ENCODE measurements around the gene FHOD3. TPM values are rescaled to one million over a fixed set of nuclear protein-coding genes. Genes with fewer than 3 reads are reported as not detected.

The FHOD3 gene
- total and polyA plus RNA-seq, 2 of the 8 experiments (the other 6 are each of a cell fraction or from before 2014, with no cell fraction given), result 9.7 to 10.5 TPM

- no peak overlapping the region for H4K5ac ChIP-seq (ENCODE audit: insufficient read length, low read depth, low read length)
- H2BK5ac ChIP-seq (ENCODE audit: low read depth, low read length), result no peak overlapping the region
- H3K9ac ChIP-seq (replicated peaks in 1 of 4; ENCODE audit: extremely low read depth in 1 of 4, low read depth in 3 of 4, low read length in 3 of 4), result no peak overlapping the region
- no peak overlapping the region for H3K4me3 ChIP-seq (ENCODE audit: extremely low read depth in 1 of 4, insufficient read depth in 2 of 4, low read depth in 3 of 4, low read length in 4 of 4)
- no peak overlapping the region for H3K14ac ChIP-seq (ENCODE audit: insufficient read length)
- no peak overlapping the region for H3K23ac ChIP-seq (ENCODE audit: insufficient read length)
- no peaks in the 10 kb centered on the region for H3K79me2 ChIP-seq (ENCODE audit: control insufficient read depth in 1 of 2, insufficient read depth in 2 of 2, low read length in 2 of 2)
- H3K18ac ChIP-seq (ENCODE audit: extremely low read depth, low read length), result no peak overlapping the region
- no peak overlapping the region for H2BK12ac ChIP-seq (ENCODE audit: low read depth, low read length)
- H3K4me2 ChIP-seq (ENCODE audit: insufficient read depth in 1 of 2, low read depth in 2 of 2, low read length in 2 of 2), result no peak overlapping the region
- H3K4me1 ChIP-seq (replicated peaks in 1 of 4; ENCODE audit: control insufficient read depth in 3 of 4, insufficient read depth in 4 of 4, low read length in 3 of 4), result no peaks in the 10 kb centered on the region
- no peaks in the 10 kb centered on the region for H4K20me1 ChIP-seq (replicated peaks in 1 of 2; ENCODE audit: control insufficient read depth in 1 of 2, insufficient read depth in 2 of 2, low read length in 2 of 2)
- no peak overlapping the region for H2BK20ac ChIP-seq (ENCODE audit: low read length)
- H4K8ac ChIP-seq (ENCODE audit: extremely low read depth, insufficient read depth, low read length), result peak overlapping the region; percentile 35; the same call in 1 of the 2 replicates
- H2AK5ac ChIP-seq (ENCODE audit: low read depth, low read length), result no peak overlapping the region
- WGBS, 2 experiments (ENCODE audit: extremely low coverage in 1 of 2, insufficient coverage in 1 of 2, insufficient read length in 1 of 2, insufficient replicate concordance in 2 of 2, low coverage in 1 of 2, low lambda C conversion rate in 2 of 2, missing lambda C conversion rate in 1 of 2), result 91% methylated on average over 10 of the region's 10 CpGs; no CpG with 5 or more reads in 1 of the 2 experiments
- POLR2A ChIA-PET (ENCODE audit: partially characterized antibody), result interaction anchor here (0.6 kb wide), 1 partner anchor 138 kb away, joined by 3 read pairs; no protein-coding TSS in a partner anchor
- no peak overlapping the region for H2AFZ ChIP-seq (ENCODE audit: low read length)
- H3K36me3 ChIP-seq (ENCODE audit: control insufficient read depth in 2 of 4, insufficient read depth in 4 of 4, low read length in 3 of 4), result no peaks in the 10 kb centered on the region
- H3K23me2 ChIP-seq (ENCODE audit: low read depth, low read length), result no peaks in the 10 kb centered on the region
- no peak overlapping the region for H3K27ac ChIP-seq (ENCODE audit: low read depth, low read length)
- no peaks in the 10 kb centered on the region; the same call in 1 of the 2 replicates for H3K79me1 ChIP-seq (ENCODE audit: low read depth, low read length)
- H4K91ac ChIP-seq (replicated peaks; ENCODE audit: insufficient read length, low read length), result no peak overlapping the region
- H3K56ac ChIP-seq (replicated peaks; ENCODE audit: insufficient read length, low read depth, low read length), result no peak overlapping the region
- no peak overlapping the region for H3K4ac ChIP-seq (replicated peaks; ENCODE audit: insufficient read length, low read depth, low read length)
- H2BK120ac ChIP-seq (replicated peaks; ENCODE audit: low read depth, low read length), result no peak overlapping the region
- FAIRE-seq (no peak), DNase-seq (ENCODE audit: low read depth in 1 of 2, low spot score in 2 of 2) (peak in 1 of 2 experiments; percentile 30)
- H2BK15ac ChIP-seq (ENCODE audit: low read length), result no peak overlapping the region
- CTCF ChIA-PET (ENCODE audit: partially characterized antibody), result interaction anchor here (0.6 kb wide), 1 partner anchor 8 kb away, joined by 3 read pairs; no protein-coding TSS in a partner anchor
- no peaks in the 10 kb centered on the region for H3K27me3 ChIP-seq (replicated peaks in 1 of 4; ENCODE audit: control insufficient read depth in 3 of 4, extremely low read depth in 1 of 4, insufficient read depth in 3 of 4, low read length in 3 of 4)
- TF ChIP-seq EGR1 (IDR thresholded peaks at IDR 0.05; ENCODE audit: borderline replicate concordance, low read depth, low read length) (no peak), SUZ12 (IDR thresholded peaks at IDR 0.05; ENCODE audit: low read length) (no peak), TAF7 (optimal IDR thresholded peaks at IDR 0.05; ENCODE audit: borderline replicate concordance, low read depth, low read length) (no peak), SAP30 (IDR thresholded peaks at IDR 0.05; ENCODE audit: insufficient read depth, insufficient replicate concordance, low read length) (no peak), KDM5A (IDR thresholded peaks at IDR 0.05; ENCODE audit: low read length) (no peak), SIX5 (IDR thresholded peaks at IDR 0.05; ENCODE audit: low read depth, low read length) (no peak), CTCF (IDR thresholded peaks at IDR 0.05; ENCODE audit: control extremely low read depth in 1 of 3, insufficient read depth in 1 of 3, low read depth in 1 of 3, low read length in 3 of 3) (no peak), TEAD4 (IDR thresholded peaks at IDR 0.05; ENCODE audit: low read depth, low read length) (no peak), SP4 (IDR thresholded peaks at IDR 0.05; ENCODE audit: low read length) (no peak), CHD2 (IDR thresholded peaks at IDR 0.05; ENCODE audit: low read length) (no peak), RXRA (IDR thresholded peaks at IDR 0.05; ENCODE audit: insufficient read depth, low read depth, low read length) (no peak)
- no peaks in the 10 kb centered on the region for H3K9me3 ChIP-seq (ENCODE audit: insufficient read depth in 2 of 2, low read depth in 1 of 2, low read length in 1 of 2)
These were observed 18.2 kb downstream of the FHOD3 start for GRCh38 chr18:36315736-36316135.
